RPMI7951 (cell line): Measurements from ENCODE around the gene GLO1. TPM values are rescaled to one million over a fixed set of nuclear protein-coding genes. Genes with fewer than 3 reads are reported as not detected.

ENCODE experiments used
- total RNA-seq: library from RNA; depleted of rRNA; stranded (reverse); fragments of >200 nt; shearing (Covaris generic); gene quantifications from 2 replicates; pipeline ENCODE4 v1.2.3, GENCODE V29; 2014; rRNA removed

Gene GLO1
- total RNA-seq, 1 experiment from 2014 or later: 263 TPM

Other genes with a start within 250 kb of the GLO1 start
- 2.8 and 3.4 TPM in 2 replicates for gene BTBD9, start 63.2 kb downstream of the GLO1 start, total RNA-seq
- gene DNAH8, start 12.2 kb upstream of the GLO1 start, total RNA-seq: under 0.01 TPM in 1 of 2 replicates, not detected in the other